ENCODE data around the gene CACNA1G. TPM values are rescaled to one million over a fixed set of nuclear protein-coding genes. Genes with fewer than 3 reads are reported as not detected.

CACNA1G gene
- total RNA-seq, 3 donors from 2014 or later, result 0.07 to 0.32 (median 0.12) TPM

DNA sequence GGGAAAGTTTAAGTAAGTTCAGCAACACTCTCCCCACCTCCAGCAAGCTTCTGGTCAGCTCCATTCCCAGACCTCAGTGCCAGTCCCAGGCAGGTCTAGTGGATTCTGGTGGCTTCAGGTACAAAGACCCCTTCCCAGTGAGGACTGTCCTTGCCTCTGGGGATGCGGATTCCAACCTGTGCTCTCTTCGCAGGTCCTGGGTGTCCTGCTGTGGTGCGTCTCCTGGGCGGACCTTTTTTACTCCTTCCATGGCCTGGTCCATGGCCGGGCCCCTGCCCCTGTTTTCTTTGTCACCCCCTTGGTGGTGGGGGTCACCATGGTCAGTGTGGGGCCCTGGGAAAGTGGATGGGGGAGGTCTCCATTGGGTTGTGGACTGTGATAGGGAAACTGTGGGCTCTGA is 96.0 kb downstream of the CACNA1G start:
- Histone ChIP-seq H3K9me3 (no peaks in the 10 kb centered on the region), H3K36me3 (ENCODE audit: low read depth) (no peaks in the 10 kb centered on the region), H3K4me1 (ENCODE audit: low read depth) (peaks cover 36% of the 10 kb centered on the region), H3K4me3 (no peak overlapping the region)
- ATAC-seq, result no peak
- TF ChIP-seq, protein P1, sequence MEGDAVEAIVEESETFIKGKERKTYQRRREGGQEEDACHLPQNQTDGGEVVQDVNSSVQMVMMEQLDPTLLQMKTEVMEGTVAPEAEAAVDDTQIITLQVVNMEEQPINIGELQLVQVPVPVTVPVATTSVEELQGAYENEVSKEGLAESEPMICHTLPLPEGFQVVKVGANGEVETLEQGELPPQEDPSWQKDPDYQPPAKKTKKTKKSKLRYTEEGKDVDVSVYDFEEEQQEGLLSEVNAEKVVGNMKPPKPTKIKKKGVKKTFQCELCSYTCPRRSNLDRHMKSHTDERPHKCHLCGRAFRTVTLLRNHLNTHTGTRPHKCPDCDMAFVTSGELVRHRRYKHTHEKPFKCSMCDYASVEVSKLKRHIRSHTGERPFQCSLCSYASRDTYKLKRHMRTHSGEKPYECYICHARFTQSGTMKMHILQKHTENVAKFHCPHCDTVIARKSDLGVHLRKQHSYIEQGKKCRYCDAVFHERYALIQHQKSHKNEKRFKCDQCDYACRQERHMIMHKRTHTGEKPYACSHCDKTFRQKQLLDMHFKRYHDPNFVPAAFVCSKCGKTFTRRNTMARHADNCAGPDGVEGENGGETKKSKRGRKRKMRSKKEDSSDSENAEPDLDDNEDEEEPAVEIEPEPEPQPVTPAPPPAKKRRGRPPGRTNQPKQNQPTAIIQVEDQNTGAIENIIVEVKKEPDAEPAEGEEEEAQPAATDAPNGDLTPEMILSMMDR (IDR thresholded peaks at IDR 0.05), result no peak
- intact Hi-C loops (cut with DNase I, micrococcal nuclease), result no loop called here
- DNase-seq, result peak in 2 of 3 donors; percentile 26 to 34

DNA sequence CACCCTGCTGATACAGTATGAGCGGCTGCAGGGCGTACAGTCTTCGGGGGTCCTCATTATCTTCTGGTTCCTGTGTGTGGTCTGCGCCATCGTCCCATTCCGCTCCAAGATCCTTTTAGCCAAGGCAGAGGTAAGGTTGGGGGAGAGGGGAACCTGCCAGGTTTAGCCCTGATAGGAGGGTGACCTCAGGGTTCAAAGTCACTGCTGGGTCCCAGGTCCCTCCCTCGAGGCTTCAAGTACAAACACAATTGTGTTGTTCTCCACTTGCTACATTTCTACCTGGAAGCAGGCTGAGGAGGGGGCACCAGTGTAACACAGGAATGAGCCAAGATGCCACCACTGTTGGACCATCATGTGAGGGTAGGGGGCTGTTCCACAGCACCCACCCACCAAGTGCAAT is 96.5 kb downstream of the CACNA1G start:
- no peaks in the 10 kb centered on the region for H3K9me3 ChIP-seq
- intact Hi-C loops (cut with DNase I, micrococcal nuclease), result no loop called here
- DNase-seq, result peak in 2 of 3 donors; percentile 22 to 29

DNA sequence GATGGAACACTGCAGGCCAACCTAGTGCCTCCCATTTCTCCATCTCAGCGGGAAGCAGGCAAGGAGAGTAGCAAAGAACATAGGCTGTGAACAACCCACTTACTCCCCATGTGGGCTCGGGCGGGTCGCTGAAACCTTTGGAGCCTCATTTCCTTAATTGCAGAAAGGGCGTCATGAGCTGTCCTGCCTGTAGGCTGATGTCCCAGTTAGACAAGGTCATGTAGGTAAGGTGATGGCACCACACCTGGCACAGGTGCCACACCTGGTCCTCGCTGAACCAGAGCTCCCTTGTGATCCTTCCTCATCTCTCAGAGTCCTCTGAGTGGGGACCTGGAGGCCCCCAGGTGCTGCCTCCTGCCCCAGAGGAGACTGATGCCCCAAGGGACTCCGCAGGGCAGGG is 97.1 kb downstream of the CACNA1G start:
- H3K4me3 ChIP-seq, result no peak overlapping the region
- TF ChIP-seq, protein P1 (IDR thresholded peaks at IDR 0.05), result no peak
- H3K9me3 ChIP-seq, result no peaks in the 10 kb centered on the region
- DNase-seq, result peak; percentile 60 to 75 (median 69)
- no peaks in the 10 kb centered on the region for H3K36me3 ChIP-seq (ENCODE audit: low read depth)
- H3K4me1 ChIP-seq (ENCODE audit: low read depth), result peaks cover 43% of the 10 kb centered on the region
- intact Hi-C loops (cut with DNase I, micrococcal nuclease), result no loop called here
- peak; percentile 64 for ATAC-seq

More for the DNA sequence above, 96.5 kb downstream of the CACNA1G start:
- Histone ChIP-seq H3K4me3 (no peak overlapping the region), H3K4me1 (ENCODE audit: low read depth) (peaks cover 39% of the 10 kb centered on the region), H3K36me3 (ENCODE audit: low read depth) (no peaks in the 10 kb centered on the region)
- no peak for ATAC-seq
- TF ChIP-seq, protein P1 (IDR thresholded peaks at IDR 0.05), result no peak

DNA sequence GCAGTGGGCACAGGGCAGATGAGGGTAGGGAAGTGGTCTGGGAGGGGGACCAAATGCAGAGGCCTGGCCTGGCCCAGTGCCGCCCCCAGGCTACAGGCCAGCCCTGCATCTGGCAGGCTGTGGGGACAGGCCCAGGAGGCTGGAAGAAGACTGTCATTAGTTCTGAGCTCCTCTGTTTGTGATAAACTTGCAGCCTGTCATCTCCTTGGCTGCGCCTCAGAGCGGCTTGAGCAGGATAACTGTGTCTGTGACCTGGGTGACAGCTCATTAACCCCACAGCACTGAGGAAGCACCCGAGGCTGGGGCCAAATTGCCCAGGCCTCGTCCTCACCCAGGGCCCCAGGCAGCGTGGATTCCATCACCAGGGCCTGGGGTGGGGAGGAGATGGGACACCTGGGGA is 98.1 kb downstream of the CACNA1G start:
- H3K4me3 ChIP-seq, result no peak overlapping the region
- H3K9me3 ChIP-seq, result no peaks in the 10 kb centered on the region
- TF ChIP-seq, protein P1 (IDR thresholded peaks at IDR 0.05), result no peak
- peaks cover 43% of the 10 kb centered on the region for H3K4me1 ChIP-seq (ENCODE audit: low read depth)
- DNase-seq (peak in 1 of 3 donors; percentile 29), ATAC-seq (no peak)
- intact Hi-C loops (cut with DNase I, micrococcal nuclease), result no loop called here
- no peaks in the 10 kb centered on the region for H3K36me3 ChIP-seq (ENCODE audit: low read depth)

DNA sequence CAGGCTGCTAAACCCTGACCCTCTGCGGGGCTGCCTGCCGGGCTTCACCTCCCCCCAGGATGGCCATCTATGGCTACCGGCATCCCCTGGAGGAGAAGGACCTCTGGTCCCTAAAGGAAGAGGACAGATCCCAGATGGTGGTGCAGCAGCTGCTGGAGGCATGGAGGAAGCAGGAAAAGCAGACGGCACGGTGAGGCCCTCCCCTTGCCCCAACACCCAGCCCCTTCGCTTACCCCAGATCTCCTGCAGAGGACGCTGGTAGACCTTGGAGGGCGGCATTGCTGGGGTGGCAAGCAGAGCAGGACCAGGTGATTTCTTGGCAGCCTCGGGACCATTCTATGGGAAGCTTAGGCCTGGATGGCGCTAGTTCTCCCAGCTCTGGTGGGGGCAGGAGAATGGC is 98.7 kb downstream of the CACNA1G start:
- peaks cover 43% of the 10 kb centered on the region for H3K4me1 ChIP-seq (ENCODE audit: low read depth)
- ATAC-seq (no peak), DNase-seq (peak in 2 of 3 donors; percentile 25 to 41)
- H3K4me3 ChIP-seq, result no peak overlapping the region
- intact Hi-C loops (cut with DNase I, micrococcal nuclease), result no loop called here
- TF ChIP-seq, protein P1 (IDR thresholded peaks at IDR 0.05), result no peak
- no peaks in the 10 kb centered on the region for H3K36me3 ChIP-seq (ENCODE audit: low read depth)
- H3K9me3 ChIP-seq, result no peaks in the 10 kb centered on the region
